GM12878 (cell line): ENCODE data around the gene TOPBP1. TPM values are rescaled to one million over a fixed set of nuclear protein-coding genes. Genes with fewer than 3 reads are reported as not detected.

Source experiments
- ATAC-seq: fragments of 200-7000 bp; cut with Tn5 transposase; 3 replicates; pipeline ENCODE4 v1.9.1; 2020; ENCODE audit warnings: mild to moderate bottlenecking, moderate library complexity
- BruUV-seq: library from RNA; stranded (reverse); fragments of 400-500 nt; replicated peaks from 2 replicates; lab custom pipeline; 2021; lab: Mats Ljungman, UMichigan
- CTCF ChIA-PET: fragments of 300-600 bp; sonication (Branson Sonifier 250); formaldehyde crosslinking; extraction: SDS; loops from one replicate; lab custom pipeline; 2021; ENCODE audit warnings: inconsistent platforms; lab: Yijun Ruan, JAX
- POLR2A ChIA-PET: fragments of 350-600 bp; formaldehyde crosslinking; extraction: SDS; loops from one replicate; lab custom pipeline; 2021; ENCODE audit warnings: inconsistent platforms; lab: Charles Lee
- RAD21 ChIA-PET: fragments of 300-600 bp; sonication (Branson Sonifier 250); formaldehyde crosslinking; loops from one replicate; lab custom pipeline; 2023; ENCODE audit warnings: antibody characterized with exemption; ENCODE audit not compliant: unreplicated experiment; lab: Charles Lee
- SMC1A ChIA-PET: fragments of 300-600 bp; sonication (Branson Sonifier 250); formaldehyde crosslinking; loops from one replicate; lab custom pipeline; 2023; ENCODE audit not compliant: unreplicated experiment, uncharacterized antibody; lab: Charles Lee
- DNase-seq: peaks from one replicate; pipeline ENCODE4 v3.0.0-alpha.2; 2011; ENCODE audit warnings: low read depth, low spot score
- FAIRE-seq: peaks from 3 replicates; lab custom pipeline; 2011; peaks lifted over from hg19 to GRCh38; lab: Jason Lieb, UNC
- H2AFZ ChIP-seq: 2 replicates; pipeline ENCODE4 v1.6.0; 2011; ENCODE audit warnings: low read depth, low read length, control low read depth; ENCODE audit not compliant: control insufficient read depth
- H3K27ac ChIP-seq: 2 replicates; pipeline ENCODE4 v1.5.1; 2011; ENCODE audit warnings: control low read depth; ENCODE audit not compliant: control insufficient read depth, insufficient read depth
- H3K27me3 ChIP-seq, 2 experiments: replicated peaks in 1 of 2; 2 replicates each; pipeline versions ENCODE4 v1.6.0 to v1.6.1; 2011; ENCODE audit warnings: low read length in 1 of 2; ENCODE audit not compliant: control insufficient read depth in 2 of 2, insufficient read depth in 2 of 2
- H3K36me3 ChIP-seq, 2 experiments: 2 replicates each; pipeline ENCODE4 v1.5.1; 2011; ENCODE audit warnings: low read length in 1 of 2; ENCODE audit not compliant: control insufficient read depth in 2 of 2, insufficient read depth in 2 of 2
- H3K4me1 ChIP-seq: 2 replicates; pipeline ENCODE4 v1.6.1; 2011; ENCODE audit warnings: mild to moderate bottlenecking, low read length, moderate library complexity, mixed read lengths; ENCODE audit not compliant: control insufficient read depth, insufficient read depth
- H3K4me2 ChIP-seq: 2 replicates; pipeline ENCODE4 v1.6.0; 2011; ENCODE audit warnings: control low read depth; ENCODE audit not compliant: control insufficient read depth, insufficient read depth
- H3K4me3 ChIP-seq: fragments of 200-600 bp; sonication (generic); 2 replicates; pipeline ENCODE4 v1.5.1; 2016
- H3K79me2 ChIP-seq: 2 replicates; pipeline ENCODE4 v1.6.0; 2011; ENCODE audit warnings: low read length; ENCODE audit not compliant: control insufficient read depth, insufficient read depth
- H3K9ac ChIP-seq: 2 replicates; pipeline ENCODE4 v1.8.0; 2011; ENCODE audit warnings: low read length, control low read depth, mixed read lengths; ENCODE audit not compliant: control insufficient read depth, insufficient read depth
- H3K9me3 ChIP-seq: replicated peaks from 3 replicates; pipeline ENCODE4 v1.5.1; 2011; ENCODE audit warnings: mild to moderate bottlenecking, low read length; ENCODE audit not compliant: control insufficient read depth, insufficient read depth
- H4K20me1 ChIP-seq: 2 replicates; pipeline ENCODE4 v1.6.0; 2011; ENCODE audit not compliant: control insufficient read depth, insufficient read depth
- ATF7 ChIP-seq: fragments of 450-650 bp; IDR thresholded peaks from 2 replicates; pipeline ENCODE4 v1.6.1; 2016; ENCODE audit warnings: low read depth, mild to moderate bottlenecking
- HDAC6 ChIP-seq: fragments of 200-600 bp; sonication (generic); IDR thresholded peaks from one replicate; pipeline ENCODE4 v1.8.0; 2017; ENCODE audit warnings: antibody characterized with exemption; ENCODE audit not compliant: unreplicated experiment
- NR2C2 ChIP-seq: IDR thresholded peaks from 2 replicates; pipeline ENCODE4 v1.6.1; 2011; ENCODE audit warnings: borderline replicate concordance, low read depth; ENCODE audit not compliant: control insufficient read depth, insufficient read length
- POLR2A ChIP-seq: IDR thresholded peaks from 2 replicates; pipeline ENCODE4 v1.6.1; 2011; ENCODE audit warnings: low read depth, mild to moderate bottlenecking, low read length
- RAD51 ChIP-seq: fragments of 450-650 bp; IDR thresholded peaks from 2 replicates; pipeline ENCODE4 v1.6.1; 2016; ENCODE audit warnings: moderate library complexity, mild to moderate bottlenecking, inconsistent platforms
- RFX5 ChIP-seq: IDR thresholded peaks from 2 replicates; pipeline ENCODE4 v1.6.1; 2011; ENCODE audit warnings: low read depth, low read length, improper control_type of control experiment
- TARDBP ChIP-seq: IDR thresholded peaks from 2 replicates; pipeline ENCODE4 v1.6.1; 2016; ENCODE audit warnings: borderline replicate concordance
- TCF7 ChIP-seq: IDR thresholded peaks from 2 replicates; pipeline ENCODE4 v1.6.1; 2014; ENCODE audit warnings: antibody characterized with exemption, borderline replicate concordance
- YY1 ChIP-seq: IDR thresholded peaks from 2 replicates; pipeline ENCODE4 v1.6.1; 2011; ENCODE audit warnings: low read depth, mild to moderate bottlenecking, low read length
- WGBS: methylation state at CpG from one replicate; pipeline ENCODE4 v1.1.6; 2016; ENCODE audit warnings: low lambda C conversion rate; ENCODE audit not compliant: insufficient replicate concordance, insufficient coverage; ENCODE audit errors: missing lambda C conversion rate; 5-methylcytosine and 5-hydroxymethylcytosine counted together
- in situ Hi-C: fragments of 300-500 bp; cut with MboI; formaldehyde crosslinking; loops from 9 replicates; pipeline ENCODE4 v1.14.3; 2018; ENCODE audit warnings: mixed read lengths
- intact Hi-C: fragments of 100-400 bp; cut with micrococcal nuclease; formaldehyde crosslinking; loops from one replicate; pipeline ENCODE4 v1.14.2; 2022; ENCODE audit not compliant: unreplicated experiment
- polyA plus RNA-seq, 11 experiments: library from polyadenylated mRNA; depleted of rRNA in 4 of 11; unstranded in 6 of 11; stranded (reverse) in 5 of 11; fragments of >200 nt; fragmentation: Nextera tagmentation in 4 of 11; fragmentation: Illumina TruSeq in 1 of 11; extraction: Ambion mirVana in 4 of 11; extraction: Trizol in 1 of 11; gene quantifications; 1 replicate in 1 of 11; 2 replicates in 10 of 11; pipeline versions ENCODE4 v1.2.1 to v1.2.3, GENCODE V29; 2011 to 2016; ENCODE audit warnings: inconsistent platforms in 2 of 11, missing spikeins in 2 of 11, low read depth in 1 of 11
- total RNA-seq, 4 experiments: library from RNA; depleted of rRNA in 3 of 4; stranded (reverse); fragments of >200 nt in 3 of 4; fragmentation: Illumina TruSeq in 1 of 4; extraction: Trizol in 1 of 4; gene quantifications; 2 replicates each; pipeline versions ENCODE4 v1.2.1 to v1.2.3, GENCODE V29; 2013 to 2021

The TOPBP1 gene
- total and polyA plus RNA-seq, 10 of the 15 experiments (the other 5 are each of a cell fraction or from before 2014, with no cell fraction given) = 18.3 to 99.3 (median 61.5) TPM

GRCh38 chr3:133643611-133644010, 18.1 kb downstream of the TOPBP1 start:
- Histone ChIP-seq H3K9ac (no peak overlapping the region), H3K4me3 (no peak overlapping the region), H3K27me3 (no peaks in the 10 kb centered on the region), H3K9me3 (no peaks in the 10 kb centered on the region), H3K27ac (no peak overlapping the region), H3K79me2 (no peaks in the 10 kb centered on the region), H3K4me2 (no peak overlapping the region), H2AFZ (no peak overlapping the region), H3K36me3 (peaks cover 5 to 30% of the 10 kb centered on the region in 2 experiments), H4K20me1 (no peaks in the 10 kb centered on the region), H3K4me1 (no peaks in the 10 kb centered on the region)
- intact Hi-C loops (no loop called here), in situ Hi-C loops (no loop called here)
- POLR2A ChIA-PET = no interaction called here
- DNase-seq = no peak
- TF ChIP-seq YY1 (no peak), RAD51 (no peak), TCF7 (no peak), ATF7 (no peak)
- FAIRE-seq = no peak
- WGBS = 100% methylated on average over 2 of the region's 2 CpGs
- no peak for ATAC-seq
- SMC1A ChIA-PET = no interaction called here
- no TSS peak for BruUV-seq
- RAD21 ChIA-PET = no interaction called here
- CTCF ChIA-PET = no interaction called here

- BruUV-seq = no TSS peak
- peaks cover 7 to 30% of the 10 kb centered on the region in 2 experiments for H3K36me3 ChIP-seq
- RAD21 ChIA-PET = no interaction called here
- no peaks in the 10 kb centered on the region for H3K4me1 ChIP-seq
- ATAC-seq (no peak), FAIRE-seq (no peak), DNase-seq (no peak)
- TF ChIP-seq NR2C2 (no peak), HDAC6 (no peak), TARDBP (no peak), RFX5 (no peak), TCF7 (no peak), POLR2A (no peak)
- POLR2A ChIA-PET = interaction anchor here (0.5 kb wide), 1 partner anchor 35 kb away, joined by 4 read pairs; no protein-coding TSS in a partner anchor
- no peaks in the 10 kb centered on the region for H3K27me3 ChIP-seq
- H3K4me3 ChIP-seq = no peak overlapping the region
- H3K79me2 ChIP-seq = no peaks in the 10 kb centered on the region
- SMC1A ChIA-PET = no interaction called here
- no peak overlapping the region for H3K27ac ChIP-seq
- 97% methylated on average over 4 of the region's 4 CpGs for WGBS
- no peak overlapping the region for H3K4me2 ChIP-seq
- CTCF ChIA-PET = interaction anchor here (0.7 to 1.2 kb wide), 2 partner anchors 121 to 219 kb away, joined by 3 read pairs; no protein-coding TSS in a partner anchor
- no peaks in the 10 kb centered on the region for H3K9me3 ChIP-seq
- intact Hi-C loops (no loop called here), in situ Hi-C loops (no loop called here)
- H2AFZ ChIP-seq = no peak overlapping the region
- H3K9ac ChIP-seq = no peak overlapping the region
- no peaks in the 10 kb centered on the region for H4K20me1 ChIP-seq
Measured at GRCh38 chr3:133641254-133641653, 20.5 kb downstream of the TOPBP1 start.
